Common myeloid progenitor, CD34-positive (primary cell): ENCODE measurements around the gene MAFF.

ENCODE experiments used
- CTCF ChIA-PET: fragments of 350-600 bp; sonication (Branson Sonifier 250); formaldehyde crosslinking; loops from one replicate; lab custom pipeline; 2021; ENCODE audit warnings: antibody characterized with exemption; lab: Charles Lee
- POLR2A ChIA-PET: fragments of 350-600 bp; sonication (Branson Sonifier 250); formaldehyde crosslinking; loops from one replicate; lab custom pipeline; 2021; ENCODE audit warnings: antibody characterized with exemption; lab: Charles Lee
- DNase-seq, 3 donors: peaks; one replicate each; pipeline versions ENCODE4 v3.0.0 to v3.0.0-alpha.2; 2013
- H3K27ac ChIP-seq, 2 experiments: 1 replicate in 1 of 2; 2 replicates in 1 of 2; pipeline ENCODE4 v1.7.0; 2013; ENCODE audit warnings: inconsistent platforms in 2 of 2, low read length in 2 of 2, mild to moderate bottlenecking in 2 of 2, low read depth in 1 of 2, moderate library complexity in 1 of 2; ENCODE audit not compliant: severe bottlenecking in 2 of 2, insufficient read depth in 1 of 2, poor library complexity in 1 of 2
- H3K27me3 ChIP-seq, 5 experiments: replicated peaks in 2 of 5; 1 replicate in 3 of 5; 2 replicates in 2 of 5; pipeline versions ENCODE4 v1.6.1 to v1.7.0; 2013; ENCODE audit warnings: low read length in 4 of 5, mild to moderate bottlenecking in 2 of 5, moderate library complexity in 2 of 5, inconsistent platforms in 1 of 5; ENCODE audit not compliant: insufficient read depth in 5 of 5, control insufficient read depth in 4 of 5
- H3K36me3 ChIP-seq, 4 experiments: 1 replicate in 2 of 4; 2 replicates in 2 of 4; pipeline versions ENCODE4 v1.6.1 to v1.7.0; 2013; ENCODE audit warnings: low read length in 3 of 4, control low read depth in 1 of 4, mild to moderate bottlenecking in 1 of 4; ENCODE audit not compliant: control insufficient read depth in 4 of 4, insufficient read depth in 4 of 4
- H3K4me1 ChIP-seq, 4 experiments: 1 replicate in 3 of 4; 2 replicates in 1 of 4; pipeline versions ENCODE4 v1.6.1 to v1.7.1; 2013; ENCODE audit warnings: low read length in 3 of 4, mild to moderate bottlenecking in 3 of 4, control low read depth in 1 of 4, inconsistent platforms in 1 of 4, moderate library complexity in 1 of 4; ENCODE audit not compliant: control insufficient read depth in 4 of 4, insufficient read depth in 4 of 4; ENCODE audit errors: control extremely low read depth in 1 of 4
- H3K4me3 ChIP-seq, 7 experiments: 1 replicate in 4 of 7; 2 replicates in 3 of 7; pipeline versions ENCODE4 v1.5.1 to v1.7.0; 2013; ENCODE audit warnings: mild to moderate bottlenecking in 7 of 7, low read length in 6 of 7, moderate library complexity in 6 of 7, inconsistent platforms in 2 of 7, low read depth in 2 of 7, control low read depth in 1 of 7; ENCODE audit not compliant: insufficient read depth in 4 of 7, control insufficient read depth in 1 of 7; ENCODE audit errors: extremely low read depth in 1 of 7
- H3K9me3 ChIP-seq, 5 experiments: 1 replicate in 4 of 5; 2 replicates in 1 of 5; pipeline versions ENCODE4 v1.6.1 to v1.7.1; 2013; ENCODE audit warnings: low read length in 4 of 5, mild to moderate bottlenecking in 2 of 5, inconsistent platforms in 1 of 5, low read depth in 1 of 5, moderate library complexity in 1 of 5; ENCODE audit not compliant: control insufficient read depth in 4 of 5, insufficient read depth in 2 of 5; ENCODE audit errors: control extremely low read depth in 1 of 5
- WGBS: methylation state at CpG from one replicate; pipeline ENCODE4 v1.1.5; 2013; ENCODE audit not compliant: insufficient coverage; 5-methylcytosine and 5-hydroxymethylcytosine counted together

Gene MAFF

DNA sequence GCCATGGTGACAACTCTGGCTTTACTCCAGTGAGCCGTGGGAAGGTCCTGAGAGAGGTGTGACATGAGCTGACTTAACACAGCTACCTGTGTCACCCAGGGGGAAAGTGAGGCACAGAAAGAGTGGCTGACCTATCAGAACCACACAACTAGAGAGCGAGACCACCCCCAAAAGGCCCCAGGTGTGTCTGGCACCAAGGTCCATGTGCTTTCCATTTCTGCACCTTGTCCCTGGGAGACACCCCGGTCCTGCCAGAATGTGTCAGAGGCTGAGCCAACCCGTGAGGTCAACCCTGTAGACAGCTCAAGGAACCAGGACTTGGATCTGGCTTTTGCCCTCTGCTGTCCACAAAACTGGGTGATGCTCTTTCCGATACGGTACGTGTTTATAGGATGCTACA lies 9.8 kb downstream of the MAFF start:
- WGBS, result 100% methylated on average over 4 of the region's 7 CpGs
- Histone ChIP-seq H3K27me3 (no peaks in the 10 kb centered on the region), H3K9me3 (no peaks in the 10 kb centered on the region), H3K4me3 (no peak overlapping the region), H3K4me1 (peaks cover 0 to 7% (median 3%) of the 10 kb centered on the region in 4 experiments), H3K36me3 (peaks cover 0 to 17% (median 2%) of the 10 kb centered on the region in 4 experiments), H3K27ac (no peak overlapping the region)
- DNase-seq, result no peak
- POLR2A ChIA-PET, result no interaction called here
- CTCF ChIA-PET, result no interaction called here

DNA sequence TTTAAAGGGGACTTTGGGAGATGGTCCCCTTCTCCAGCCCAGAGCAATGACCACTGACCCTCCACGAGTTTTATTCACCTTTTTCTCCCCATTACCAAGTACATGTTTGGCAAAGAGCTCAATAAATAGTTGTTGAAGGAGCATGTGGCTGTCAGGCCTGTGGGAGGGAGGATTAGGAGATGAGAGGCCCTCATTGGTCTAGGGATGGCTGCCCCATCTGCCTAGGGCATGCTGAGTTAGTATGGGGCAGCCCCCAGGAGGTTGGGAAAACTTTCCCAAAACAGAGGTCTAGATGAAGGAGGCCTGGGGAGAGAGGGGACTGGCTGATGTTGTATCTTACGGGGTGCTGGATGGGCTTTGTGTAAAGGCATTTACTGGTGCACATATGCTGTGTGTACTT lies 10.6 kb downstream of the MAFF start:
- CTCF ChIA-PET, result interaction anchor here (1.0 kb wide), 2 partner anchors 9 to 160 kb away, joined by 3 to 4 read pairs; no protein-coding TSS in a partner anchor
- Histone ChIP-seq H3K4me1 (peaks cover 0 to 7% (median 3%) of the 10 kb centered on the region in 4 experiments), H3K27ac (no peak overlapping the region), H3K9me3 (no peaks in the 10 kb centered on the region), H3K4me3 (no peak overlapping the region), H3K36me3 (peaks cover 0 to 17% (median 2%) of the 10 kb centered on the region in 4 experiments), H3K27me3 (no peaks in the 10 kb centered on the region)
- WGBS, result 100% methylated on average over 1 of the region's 2 CpGs
- no peak for DNase-seq
- POLR2A ChIA-PET, result no interaction called here

GRCh38 chr22:38213319-38213989 lies 11.7 kb downstream of the MAFF start:
- peaks cover 0 to 17% (median 2%) of the 10 kb centered on the region in 4 experiments for H3K36me3 ChIP-seq
- H3K4me1 ChIP-seq, result peaks cover 0 to 11% (median 3%) of the 10 kb centered on the region in 4 experiments
- H3K9me3 ChIP-seq, result no peaks in the 10 kb centered on the region
- H3K27ac ChIP-seq, result no peak overlapping the region
- CTCF ChIA-PET, result interaction anchor here (1.0 kb wide), 1 partner anchor 10 kb away, joined by 4 read pairs; no protein-coding TSS in a partner anchor
- no peak for DNase-seq
- no peak overlapping the region for H3K4me3 ChIP-seq
- WGBS, result 85% methylated on average over 4 of the region's 6 CpGs
- no peaks in the 10 kb centered on the region for H3K27me3 ChIP-seq
- POLR2A ChIA-PET, result no interaction called here

DNA sequence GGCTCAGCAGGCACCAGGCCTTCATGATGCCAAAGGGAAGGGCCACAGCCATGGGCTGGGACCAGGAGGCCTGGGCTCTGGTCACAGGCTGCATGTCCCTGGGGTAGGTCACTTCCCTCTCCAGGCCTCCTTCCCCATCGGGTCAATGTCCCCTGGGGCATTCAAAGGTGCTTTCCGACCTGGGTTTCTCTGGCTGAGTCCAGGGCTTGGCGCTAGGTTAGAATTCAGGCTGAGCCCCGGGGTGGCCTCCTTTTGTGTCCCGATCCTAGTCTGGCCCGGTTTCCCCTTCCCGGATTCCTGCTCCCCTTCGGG lies 12.2 kb downstream of the MAFF start:
- Histone ChIP-seq H3K27me3 (no peaks in the 10 kb centered on the region), H3K4me3 (no peak overlapping the region), H3K36me3 (peaks cover 0 to 17% (median 2%) of the 10 kb centered on the region in 4 experiments), H3K9me3 (no peaks in the 10 kb centered on the region), H3K27ac (no peak overlapping the region), H3K4me1 (peaks cover 0 to 15% (median 3%) of the 10 kb centered on the region in 4 experiments)
- CTCF ChIA-PET, result interaction anchor here (0.9 to 1.2 kb wide), 2 partner anchors 89 to 99 kb away, joined by 3 read pairs; no protein-coding TSS in a partner anchor
- 57% methylated on average over 8 of the region's 8 CpGs for WGBS
- POLR2A ChIA-PET, result no interaction called here
- DNase-seq, result no peak

- Histone ChIP-seq H3K4me3 (peak overlapping the region in 1 of 7 experiments; percentile 45), H3K36me3 (peaks cover 0 to 17% (median 2%) of the 10 kb centered on the region in 4 experiments), H3K4me1 (peaks cover 0 to 17% (median 5%) of the 10 kb centered on the region in 4 experiments), H3K27ac (no peak overlapping the region), H3K27me3 (no peaks in the 10 kb centered on the region), H3K9me3 (no peaks in the 10 kb centered on the region)
- ChIA-PET CTCF (interaction anchor here (0.7 to 1.2 kb wide), 4 partner anchors 16 to 99 kb away, joined by 3 to 4 read pairs (median 3); partner anchors contain the start of gene PLA2G6), POLR2A (interaction anchor here (0.7 kb wide), 1 partner anchor 38 kb away, joined by 3 read pairs; no protein-coding TSS in a partner anchor)
- 44% methylated on average over 60 of the region's 81 CpGs for WGBS
- peak; percentile 72 to 91 (median 90) for DNase-seq
Observed at GRCh38 chr22:38214302-38215056, 12.7 kb downstream of the MAFF start.

GRCh38 chr22:38215156-38216038 lies 13.6 kb downstream of the MAFF start:
- Histone ChIP-seq H3K9me3 (no peaks in the 10 kb centered on the region), H3K27ac (no peak overlapping the region), H3K4me1 (peaks cover 0 to 17% (median 7%) of the 10 kb centered on the region in 4 experiments), H3K4me3 (no peak overlapping the region), H3K27me3 (no peaks in the 10 kb centered on the region), H3K36me3 (peaks cover 0 to 17% (median 2%) of the 10 kb centered on the region in 4 experiments)
- DNase-seq, result no peak
- ChIA-PET CTCF (interaction anchor here (0.7 to 1.4 kb wide), 5 partner anchors 13 to 120 kb away, joined by 3 to 4 read pairs (median 3); no protein-coding TSS in a partner anchor), POLR2A (interaction anchor here (0.6 kb wide), 1 partner anchor 311 kb away, joined by 3 read pairs; no protein-coding TSS in a partner anchor)
- WGBS, result 91% methylated on average over 6 of the region's 11 CpGs
